B cell (primary cell): ENCODE measurements around the gene TNNT1. TPM values are rescaled to one million over a fixed set of nuclear protein-coding genes. Genes with fewer than 3 reads are reported as not detected.

Experiments
- ATAC-seq: fragments of 200-7000 bp; cut with Tn5 transposase; one replicate; pipeline ENCODE4 v1.10.0; 2021; ENCODE audit warnings: low read depth, mild to moderate bottlenecking, moderate number of reproducible peaks, moderate library complexity
- CTCF ChIA-PET: fragments of 350-600 bp; sonication (Branson Sonifier 250); formaldehyde crosslinking; loops from one replicate; lab custom pipeline; 2021; ENCODE audit warnings: antibody characterized with exemption, inconsistent platforms; lab: Charles Lee
- POLR2A ChIA-PET: fragments of 350-600 bp; sonication (Branson Sonifier 250); formaldehyde crosslinking; loops from one replicate; lab custom pipeline; 2021; ENCODE audit warnings: antibody characterized with exemption; lab: Charles Lee
- DNase-seq: peaks from one replicate; pipeline ENCODE4 v3.0.0; 2013
- H2AFZ ChIP-seq: 2 replicates; pipeline ENCODE4 v1.6.1; 2012; ENCODE audit warnings: mild to moderate bottlenecking, low read depth, low read length; ENCODE audit not compliant: insufficient read depth, poor library complexity, severe bottlenecking
- H3K27ac ChIP-seq, 2 donors: 1 replicate in 1 of 2; 2 replicates in 1 of 2; pipeline ENCODE4 v1.5.1; 2012 to 2013; ENCODE audit warnings: low read length in 2 of 2, mild to moderate bottlenecking in 2 of 2, moderate library complexity in 1 of 2
- H3K27me3 ChIP-seq, 4 experiments: fragments of 200-600 bp in 1 of 4; sonication (generic) in 1 of 4; replicated peaks in 1 of 4; 1 replicate in 2 of 4; 2 replicates in 2 of 4; pipeline versions ENCODE4 v1.6.1 to v1.7.0; 2013 to 2016; ENCODE audit warnings: low read length in 3 of 4, mild to moderate bottlenecking in 2 of 4, mixed read lengths in 1 of 4, moderate library complexity in 1 of 4; ENCODE audit not compliant: insufficient read depth in 4 of 4, control insufficient read depth in 3 of 4; ENCODE audit errors: control extremely low read depth in 1 of 4
- H3K36me3 ChIP-seq, 2 experiments: replicated peaks in 1 of 2; 1 replicate in 1 of 2; 2 replicates in 1 of 2; pipeline versions ENCODE4 v1.6.1 to v1.7.1; 2013; ENCODE audit warnings: low read length in 1 of 2; ENCODE audit not compliant: insufficient read depth in 2 of 2, control insufficient read depth in 1 of 2; ENCODE audit errors: control extremely low read depth in 1 of 2, extremely low read depth in 1 of 2
- H3K4me1 ChIP-seq, 2 donors: fragments of 200-600 bp in 1 of 2; sonication (generic) in 1 of 2; 1 replicate in 1 of 2; 2 replicates in 1 of 2; pipeline versions ENCODE4 v1.5.1 to v1.6.1; 2013 to 2017; ENCODE audit warnings: low read length in 2 of 2; ENCODE audit not compliant: control insufficient read depth in 2 of 2, insufficient read depth in 2 of 2
- H3K4me2 ChIP-seq: replicated peaks from 2 replicates; pipeline ENCODE3; 2012; ENCODE audit warnings: mild to moderate bottlenecking, low read depth, low read length; ENCODE audit not compliant: poor library complexity, severe bottlenecking
- H3K4me3 ChIP-seq, 5 experiments: fragments of 200-600 bp in 1 of 5; sonication (generic) in 1 of 5; 1 replicate in 3 of 5; 2 replicates in 2 of 5; pipeline versions ENCODE4 v1.5.1 to v1.7.0; 2011 to 2016; ENCODE audit warnings: low read length in 4 of 5, mild to moderate bottlenecking in 4 of 5, low read depth in 2 of 5, control low read depth in 1 of 5, moderate library complexity in 1 of 5; ENCODE audit not compliant: insufficient read depth in 1 of 5; ENCODE audit errors: control extremely low read depth in 1 of 5, extremely low read depth in 1 of 5
- H3K79me2 ChIP-seq: fragments of 200-600 bp; sonication (generic); one replicate; pipeline ENCODE4 v1.6.0; 2016; ENCODE audit warnings: low read length; ENCODE audit not compliant: control insufficient read depth, insufficient read depth
- H3K9ac ChIP-seq: fragments of 200-600 bp; sonication (generic); 2 replicates; pipeline ENCODE4 v1.6.1; 2017; ENCODE audit warnings: mild to moderate bottlenecking, low read length, moderate library complexity
- H3K9me3 ChIP-seq, 3 donors: one replicate each; pipeline versions ENCODE4 v1.6.1 to v1.7.1; 2013; ENCODE audit warnings: low read length in 2 of 3; ENCODE audit not compliant: control insufficient read depth in 2 of 3, insufficient read depth in 1 of 3; ENCODE audit errors: control extremely low read depth in 1 of 3
- H4K20me1 ChIP-seq: 2 replicates; pipeline ENCODE4 v1.6.0; 2012; ENCODE audit warnings: mild to moderate bottlenecking, low read length; ENCODE audit not compliant: insufficient read depth, control insufficient read depth, poor library complexity, severe bottlenecking
- H3K27ac Mint-ChIP-seq: one replicate; pipeline ENCODE4 v1.8.0; 2021; ENCODE audit warnings: mixed read lengths
- H3K27me3 Mint-ChIP-seq: one replicate; pipeline ENCODE4 v1.8.0; 2021; ENCODE audit warnings: mixed read lengths
- H3K4me1 Mint-ChIP-seq: one replicate; pipeline ENCODE4 v1.8.0; 2021; ENCODE audit warnings: mixed read lengths
- H3K4me3 Mint-ChIP-seq: one replicate; pipeline ENCODE4 v1.8.0; 2021; ENCODE audit warnings: mixed read lengths
- H3K9me3 Mint-ChIP-seq: one replicate; pipeline ENCODE4 v1.8.0; 2022; ENCODE audit warnings: mixed read lengths; ENCODE audit not compliant: insufficient read depth
- EZH2 ChIP-seq: IDR thresholded peaks from 2 replicates; pipeline ENCODE4 v1.6.1; 2012; ENCODE audit warnings: borderline replicate concordance, low read depth, mild to moderate bottlenecking, moderate library complexity, low read length; ENCODE audit not compliant: insufficient read depth, poor library complexity, severe bottlenecking
- WGBS: methylation state at CpG from one replicate; pipeline ENCODE4 v1.1.5; 2013; ENCODE audit warnings: missing lambda C conversion rate; ENCODE audit not compliant: insufficient coverage; 5-methylcytosine and 5-hydroxymethylcytosine counted together
- intact Hi-C: fragments of 100-400 bp; cut with micrococcal nuclease; formaldehyde crosslinking; loops from one replicate; pipeline ENCODE4 v1.10.0; 2022
- polyA plus RNA-seq: library from polyadenylated mRNA; depleted of rRNA; stranded (reverse); fragments of >200 nt; gene quantifications from 2 replicates; pipeline ENCODE4 v1.2.3, GENCODE V29; 2012
- total RNA-seq, 2 donors: library from RNA; stranded (reverse); fragments of 120-200 nt in 1 of 2; gene quantifications; 1 replicate in 1 of 2; 2 replicates in 1 of 2; pipeline versions ENCODE4 v1.2.3 to v1.2.4, GENCODE V29; 2013 to 2022
- TF ChIP-seq, protein P1 (sequence below): fragments of 200-600 bp; IDR thresholded peaks from one replicate; pipeline ENCODE4 v1.8.0; 2022; ENCODE audit warnings: antibody characterized with exemption, mild to moderate bottlenecking

Gene TNNT1
- total and polyA plus RNA-seq, 2 donors (not counting 1 experiment from before 2014, with no cell fraction given), result not detected

DNA sequence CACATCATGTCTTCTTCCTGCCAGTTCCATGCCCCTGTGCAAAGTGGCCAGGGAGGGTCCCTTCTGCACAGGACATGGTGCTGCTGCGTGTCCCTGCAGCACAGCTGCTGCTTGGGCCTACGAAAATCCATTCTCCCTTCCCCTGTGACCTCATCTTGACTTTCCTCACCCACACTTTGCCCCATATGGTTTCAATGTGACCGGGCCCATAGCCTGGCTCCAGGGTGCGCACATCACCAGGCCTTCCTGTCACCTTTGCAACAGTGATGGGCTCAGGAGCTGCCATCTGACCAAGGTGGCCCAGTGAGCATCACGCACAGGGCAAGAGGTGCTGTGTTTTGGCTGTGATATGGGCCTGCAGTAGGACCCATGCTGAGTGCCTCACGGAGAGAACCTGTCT lies 42.4 kb downstream of the TNNT1 start:
- H3K36me3 ChIP-seq, result peaks cover 1 to 38% of the 10 kb centered on the region in 2 experiments
- no peaks in the 10 kb centered on the region for H3K4me1 ChIP-seq
- no peak overlapping the region for H3K4me3 ChIP-seq
- peaks cover 24% of the 10 kb centered on the region for H4K20me1 ChIP-seq
- H3K27me3 ChIP-seq, result no peaks in the 10 kb centered on the region
- no peaks in the 10 kb centered on the region for H3K27me3 Mint-ChIP-seq
- H3K27ac Mint-ChIP-seq, result no peak overlapping the region
- H3K9ac ChIP-seq, result no peak overlapping the region
- no peak overlapping the region for H3K4me3 Mint-ChIP-seq
- DNase-seq (no peak), ATAC-seq (no peak)
- H3K9me3 Mint-ChIP-seq, result no peaks in the 10 kb centered on the region
- POLR2A ChIA-PET, result no interaction called here
- no peak overlapping the region for H2AFZ ChIP-seq
- no peak for TF ChIP-seq EZH2
- TF ChIP-seq, protein P1, sequence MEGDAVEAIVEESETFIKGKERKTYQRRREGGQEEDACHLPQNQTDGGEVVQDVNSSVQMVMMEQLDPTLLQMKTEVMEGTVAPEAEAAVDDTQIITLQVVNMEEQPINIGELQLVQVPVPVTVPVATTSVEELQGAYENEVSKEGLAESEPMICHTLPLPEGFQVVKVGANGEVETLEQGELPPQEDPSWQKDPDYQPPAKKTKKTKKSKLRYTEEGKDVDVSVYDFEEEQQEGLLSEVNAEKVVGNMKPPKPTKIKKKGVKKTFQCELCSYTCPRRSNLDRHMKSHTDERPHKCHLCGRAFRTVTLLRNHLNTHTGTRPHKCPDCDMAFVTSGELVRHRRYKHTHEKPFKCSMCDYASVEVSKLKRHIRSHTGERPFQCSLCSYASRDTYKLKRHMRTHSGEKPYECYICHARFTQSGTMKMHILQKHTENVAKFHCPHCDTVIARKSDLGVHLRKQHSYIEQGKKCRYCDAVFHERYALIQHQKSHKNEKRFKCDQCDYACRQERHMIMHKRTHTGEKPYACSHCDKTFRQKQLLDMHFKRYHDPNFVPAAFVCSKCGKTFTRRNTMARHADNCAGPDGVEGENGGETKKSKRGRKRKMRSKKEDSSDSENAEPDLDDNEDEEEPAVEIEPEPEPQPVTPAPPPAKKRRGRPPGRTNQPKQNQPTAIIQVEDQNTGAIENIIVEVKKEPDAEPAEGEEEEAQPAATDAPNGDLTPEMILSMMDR, result no peak
- H3K4me1 Mint-ChIP-seq, result no peaks in the 10 kb centered on the region
- CTCF ChIA-PET, result interaction anchor here (0.7 kb wide), 1 partner anchor 454 kb away, joined by 3 read pairs; no protein-coding TSS in a partner anchor
- 94% methylated on average over 6 of the region's 6 CpGs for WGBS
- H3K4me2 ChIP-seq, result no peak overlapping the region
- peaks cover 0 to 9% (median 3%) of the 10 kb centered on the region in 3 donors for H3K9me3 ChIP-seq
- H3K27ac ChIP-seq, result no peak overlapping the region
- intact Hi-C loops, result no loop called here
- peaks cover 9% of the 10 kb centered on the region for H3K79me2 ChIP-seq

DNA sequence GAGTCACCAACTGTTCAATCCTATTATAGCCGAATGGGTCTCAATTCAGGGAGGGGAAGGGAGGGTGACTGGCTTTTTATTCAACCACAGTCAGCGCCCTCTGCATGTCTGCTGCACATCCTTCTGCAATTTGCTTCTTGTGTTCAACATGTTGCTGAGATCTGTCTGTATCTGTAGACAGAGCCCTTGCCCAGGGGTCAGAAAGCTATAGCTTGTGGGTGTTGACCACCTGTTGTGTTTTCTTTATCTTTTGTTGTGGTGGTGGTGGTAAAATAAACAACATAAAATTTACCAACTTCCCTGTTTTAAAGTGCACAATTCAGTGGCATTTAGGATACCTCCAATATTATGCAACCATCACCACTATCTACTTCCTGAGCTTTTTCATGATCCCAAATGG lies 43.8 kb downstream of the TNNT1 start:
- Histone ChIP-seq H3K79me2 (peaks cover 13% of the 10 kb centered on the region), H3K27me3 (no peaks in the 10 kb centered on the region), H3K36me3 (peaks cover 1 to 42% of the 10 kb centered on the region in 2 experiments), H3K9me3 (peaks cover 0 to 9% (median 3%) of the 10 kb centered on the region in 3 donors), H3K9ac (no peak overlapping the region), H3K4me1 (no peaks in the 10 kb centered on the region), H2AFZ (no peak overlapping the region), H3K4me3 (no peak overlapping the region), H3K27ac (no peak overlapping the region), H3K4me2 (no peak overlapping the region), H4K20me1 (peaks cover 23% of the 10 kb centered on the region)
- no peaks in the 10 kb centered on the region for H3K4me1 Mint-ChIP-seq
- H3K27ac Mint-ChIP-seq, result no peak overlapping the region
- H3K9me3 Mint-ChIP-seq, result no peaks in the 10 kb centered on the region
- H3K4me3 Mint-ChIP-seq, result no peak overlapping the region
- no peak for DNase-seq
- no peak for ATAC-seq
- TF ChIP-seq, protein P1, result no peak
- no peak for TF ChIP-seq EZH2
- intact Hi-C loops, result no loop called here
- WGBS, result 89% methylated on average over 2 of the region's 2 CpGs
- ChIA-PET POLR2A (no interaction called here), CTCF (no interaction called here)
- H3K27me3 Mint-ChIP-seq, result no peaks in the 10 kb centered on the region
